ENCODE data around the gene PRPS2. TPM values are rescaled to one million over a fixed set of nuclear protein-coding genes. Genes with fewer than 3 reads are reported as not detected.

The PRPS2 gene
- 57.8 and 65.4 TPM in 2 replicates for total RNA-seq (2014; rRNA removed; shearing (Covaris generic))

DNA sequence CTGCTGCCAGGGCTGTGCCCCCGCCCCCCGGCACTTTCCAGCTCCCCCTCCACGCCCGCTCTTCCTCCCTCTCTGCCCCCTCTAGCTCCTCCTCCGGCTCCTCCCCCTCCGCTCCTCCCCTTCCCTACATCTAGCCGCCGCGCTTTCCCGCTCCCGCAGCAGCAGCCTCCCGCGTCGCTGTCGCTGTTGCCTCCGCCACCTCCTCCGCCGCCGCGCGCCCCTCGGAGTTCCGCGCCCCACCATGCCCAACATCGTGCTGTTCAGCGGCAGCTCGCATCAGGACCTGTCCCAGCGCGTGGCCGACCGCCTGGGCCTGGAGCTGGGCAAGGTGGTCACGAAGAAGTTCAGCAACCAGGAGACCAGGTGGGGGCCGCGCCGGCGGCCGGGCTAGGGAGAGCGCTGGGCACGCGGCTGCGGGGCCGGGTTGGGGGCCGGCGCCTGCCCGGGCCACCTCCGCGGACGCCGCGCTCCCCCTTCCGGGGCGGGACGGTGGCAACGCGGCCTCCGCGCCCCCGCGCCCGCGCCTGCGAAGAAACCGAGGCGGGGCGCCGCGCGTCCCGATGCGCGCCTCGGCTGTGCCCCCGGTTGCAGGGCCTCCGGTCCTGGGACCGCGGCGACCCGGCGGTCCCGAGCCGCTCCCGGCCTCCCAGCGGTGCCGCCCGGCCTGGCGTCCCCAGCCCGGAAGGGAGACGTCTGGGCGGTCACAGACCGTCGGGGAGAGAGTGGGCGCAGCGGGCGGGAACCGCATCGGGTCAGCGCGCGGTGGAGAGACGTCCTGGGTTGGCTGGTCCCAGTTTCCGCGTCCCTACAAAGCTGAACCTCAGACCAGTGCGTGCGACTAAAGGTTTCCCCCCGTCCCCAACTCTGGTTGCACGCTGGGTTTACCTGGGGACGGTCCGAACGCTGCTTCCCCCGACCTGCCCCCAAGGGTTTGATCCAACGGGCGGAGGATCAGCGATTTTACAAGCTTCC is at the start of gene PRPS2:
Gene PRPS2, plus strand, starts transcription at position 156 of the 972 bp plus-strand sequence. Its CDS starts 86 bp downstream, at position 242.
- DNase-seq = peak; percentile 91
- peak within 1 kb of the TSS; percentile 73 for H3K4me3 ChIP-seq (ENCODE audit: insufficient read depth, low read depth, low read length)
- peaks cover 9% of the 10 kb centered on the region for H3K27me3 ChIP-seq (ENCODE audit: control insufficient read depth, insufficient read depth, low read length)
- H3K36me3 ChIP-seq (replicated peaks; ENCODE audit: control insufficient read depth, insufficient read depth, low read length) = no peaks in the 10 kb centered on the region

DNA sequence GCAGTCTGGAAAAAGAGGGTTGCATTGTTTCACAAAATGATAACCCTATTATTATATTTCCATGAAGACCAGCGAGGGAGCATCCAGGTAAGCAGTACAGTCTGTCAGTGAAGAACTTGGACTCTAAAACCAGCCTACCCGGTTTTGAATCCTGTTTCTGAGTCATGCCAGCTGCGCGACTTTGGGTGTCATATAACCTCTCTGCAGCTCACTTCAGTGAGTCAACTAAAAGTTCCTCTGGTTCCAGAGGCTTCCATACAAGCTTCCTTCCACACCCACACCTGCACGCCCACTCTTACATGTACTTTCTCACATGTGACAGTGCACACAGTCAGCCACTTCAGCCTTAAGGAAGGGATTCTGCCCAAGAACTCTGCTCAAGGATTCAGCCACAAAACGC is 49.8 kb upstream of the PRPS2 start:
- Histone ChIP-seq H3K4me3 (ENCODE audit: insufficient read depth, low read depth, low read length) (no peak overlapping the region), H3K27me3 (ENCODE audit: control insufficient read depth, insufficient read depth, low read length) (no peaks in the 10 kb centered on the region), H3K36me3 (replicated peaks; ENCODE audit: control insufficient read depth, insufficient read depth, low read length) (no peaks in the 10 kb centered on the region)
- DNase-seq = no peak

DNA sequence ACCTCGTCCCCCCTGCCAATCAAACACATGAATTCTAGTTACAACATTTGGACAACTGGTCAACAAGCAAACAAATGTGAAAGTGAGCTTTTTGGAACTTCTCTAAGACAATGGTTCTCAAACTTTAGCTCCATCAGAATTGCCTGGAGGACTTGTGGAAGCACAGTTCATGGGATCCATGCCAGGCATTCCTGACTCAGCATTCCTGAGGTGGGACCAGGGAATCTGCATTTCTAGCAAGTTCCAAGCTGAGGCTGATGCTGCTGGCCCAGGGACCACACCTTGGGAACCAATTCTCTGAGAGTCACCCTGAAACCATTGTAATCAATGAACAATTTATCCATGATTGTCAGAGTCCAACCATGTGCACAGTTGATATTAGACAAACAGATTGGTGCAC is 43.8 kb upstream of the PRPS2 start:
- Histone ChIP-seq H3K4me3 (ENCODE audit: insufficient read depth, low read depth, low read length) (no peak overlapping the region), H3K27me3 (ENCODE audit: control insufficient read depth, insufficient read depth, low read length) (no peaks in the 10 kb centered on the region), H3K36me3 (replicated peaks; ENCODE audit: control insufficient read depth, insufficient read depth, low read length) (no peaks in the 10 kb centered on the region)
- no peak for DNase-seq

DNA sequence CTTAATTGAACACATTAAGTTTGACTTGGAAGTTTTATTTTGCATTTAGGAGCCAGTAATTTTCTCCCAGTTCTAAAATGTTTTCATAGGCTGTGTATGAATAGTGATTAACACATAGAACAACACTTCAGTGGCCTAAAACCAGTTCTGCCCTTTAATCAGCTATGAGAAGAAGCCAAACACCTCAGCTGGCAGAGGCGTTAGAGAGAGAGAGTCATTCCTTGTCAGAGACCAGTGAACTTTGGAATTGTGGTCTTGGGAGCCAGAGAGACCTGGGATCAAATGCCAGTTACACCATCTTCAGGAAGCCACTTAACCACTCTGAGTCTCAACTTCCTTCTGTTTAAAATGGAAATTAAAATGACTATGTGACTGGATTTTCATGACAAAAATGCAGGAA is 39.3 kb upstream of the PRPS2 start:
- H3K4me3 ChIP-seq (ENCODE audit: insufficient read depth, low read depth, low read length) = no peak overlapping the region
- no peak for DNase-seq
- no peaks in the 10 kb centered on the region for H3K27me3 ChIP-seq (ENCODE audit: control insufficient read depth, insufficient read depth, low read length)
- H3K36me3 ChIP-seq (replicated peaks; ENCODE audit: control insufficient read depth, insufficient read depth, low read length) = no peaks in the 10 kb centered on the region

DNA sequence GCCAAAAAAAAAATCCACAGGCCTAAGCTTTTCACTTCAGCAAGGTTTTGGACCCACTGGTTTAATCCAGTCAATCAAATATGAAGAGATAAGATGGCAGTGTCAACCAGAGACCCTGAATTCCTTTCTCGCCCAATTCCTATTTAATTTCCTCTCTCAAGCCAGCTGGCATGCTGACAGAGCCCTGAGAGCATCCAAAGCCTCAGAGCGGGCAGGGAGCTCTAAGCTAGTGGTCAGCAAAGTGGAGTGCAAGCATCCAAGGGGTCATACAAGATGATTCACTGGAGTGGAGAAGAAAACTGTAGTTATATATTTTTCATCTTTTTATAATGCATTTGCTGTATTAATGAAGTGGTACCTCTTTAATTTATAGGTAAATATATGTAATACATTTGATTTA is 37.8 kb upstream of the PRPS2 start:
- no peak for DNase-seq
- Histone ChIP-seq H3K27me3 (ENCODE audit: control insufficient read depth, insufficient read depth, low read length) (no peaks in the 10 kb centered on the region), H3K36me3 (replicated peaks; ENCODE audit: control insufficient read depth, insufficient read depth, low read length) (no peaks in the 10 kb centered on the region), H3K4me3 (ENCODE audit: insufficient read depth, low read depth, low read length) (no peak overlapping the region)

DNA sequence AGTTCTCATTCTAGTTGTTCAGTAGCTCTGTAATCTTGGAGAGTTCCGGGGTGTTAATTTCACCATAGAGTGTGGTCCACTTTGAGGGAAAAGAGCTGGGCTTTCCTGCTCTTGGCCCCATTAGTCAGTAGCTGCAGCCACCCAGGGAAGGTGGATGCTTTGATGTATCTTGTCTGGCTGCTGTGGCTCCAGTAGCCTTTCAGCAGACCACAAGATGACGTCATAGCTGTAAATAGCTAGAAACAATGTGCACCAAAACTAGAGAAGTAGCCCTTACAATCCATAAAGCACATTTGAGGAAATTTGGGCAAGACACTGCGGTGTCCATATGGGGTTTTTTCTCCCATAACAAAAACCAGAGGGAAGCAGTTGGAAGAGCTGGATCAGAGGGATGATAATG is 32.9 kb upstream of the PRPS2 start:
- H3K36me3 ChIP-seq (replicated peaks; ENCODE audit: control insufficient read depth, insufficient read depth, low read length) = no peaks in the 10 kb centered on the region
- no peak overlapping the region for H3K4me3 ChIP-seq (ENCODE audit: insufficient read depth, low read depth, low read length)
- H3K27me3 ChIP-seq (ENCODE audit: control insufficient read depth, insufficient read depth, low read length) = no peaks in the 10 kb centered on the region
- no peak for DNase-seq

DNA sequence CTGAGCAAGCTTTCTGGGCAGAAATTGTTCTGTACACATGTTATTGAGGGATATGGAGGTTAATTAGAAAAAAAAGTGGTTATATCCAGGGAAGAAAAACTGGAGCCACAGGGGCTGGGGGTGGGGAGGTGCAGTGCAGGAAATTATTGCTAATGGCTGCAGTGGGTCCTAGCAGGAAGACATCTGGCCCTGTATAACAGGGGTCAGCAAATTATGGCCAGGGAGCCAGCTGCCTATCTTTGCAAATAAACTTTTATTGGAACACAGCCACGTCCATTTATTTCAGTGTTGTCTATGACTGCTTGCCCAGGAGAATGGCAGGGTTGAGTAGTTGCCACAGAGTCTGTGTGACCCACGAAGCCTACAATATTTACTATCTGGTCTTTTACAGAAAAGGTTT is 23.4 kb upstream of the PRPS2 start:
- Histone ChIP-seq H3K27me3 (ENCODE audit: control insufficient read depth, insufficient read depth, low read length) (no peaks in the 10 kb centered on the region), H3K4me3 (ENCODE audit: insufficient read depth, low read depth, low read length) (no peak overlapping the region), H3K36me3 (replicated peaks; ENCODE audit: control insufficient read depth, insufficient read depth, low read length) (no peaks in the 10 kb centered on the region)
- no peak for DNase-seq

DNA sequence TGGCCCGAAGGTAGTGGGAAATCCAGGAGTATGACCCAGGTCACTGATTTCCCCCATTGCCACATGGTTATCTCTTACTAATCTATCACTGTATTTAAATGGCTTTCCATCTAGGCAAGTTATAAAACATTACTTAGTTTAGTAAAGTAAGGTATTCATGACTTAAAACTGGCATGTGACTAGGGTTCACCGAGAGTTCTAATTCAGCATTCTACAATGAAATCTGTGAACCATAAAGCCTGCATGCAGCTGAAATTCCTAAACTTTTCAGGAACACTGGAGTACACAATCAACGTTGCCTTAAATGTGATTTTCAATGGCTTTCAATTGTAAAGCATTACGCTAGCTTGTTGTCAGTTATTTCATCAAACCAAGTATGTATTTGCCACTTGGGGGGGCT is 22.7 kb upstream of the PRPS2 start:
- H3K4me3 ChIP-seq (ENCODE audit: insufficient read depth, low read depth, low read length) = no peak overlapping the region
- H3K36me3 ChIP-seq (replicated peaks; ENCODE audit: control insufficient read depth, insufficient read depth, low read length) = no peaks in the 10 kb centered on the region
- DNase-seq = no peak
- no peaks in the 10 kb centered on the region for H3K27me3 ChIP-seq (ENCODE audit: control insufficient read depth, insufficient read depth, low read length)

DNA sequence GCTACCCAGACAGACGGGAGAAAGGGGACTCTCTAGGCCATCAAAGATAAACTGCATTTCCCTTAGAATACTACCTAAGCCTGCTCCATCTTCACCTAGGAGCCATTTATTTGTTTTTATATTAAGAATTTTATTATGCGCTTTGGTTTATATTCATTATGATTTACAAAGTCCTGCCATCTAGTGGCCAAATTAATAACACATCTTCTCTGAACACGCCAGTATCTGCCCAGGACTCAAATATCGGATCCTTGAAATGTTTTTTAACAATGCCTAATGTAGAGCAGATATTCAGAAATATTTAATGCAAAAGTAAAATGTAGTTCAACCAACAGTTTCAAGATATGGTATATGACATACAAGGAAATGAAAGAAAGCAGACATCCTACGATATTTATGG is 20.8 kb upstream of the PRPS2 start:
- Histone ChIP-seq H3K27me3 (ENCODE audit: control insufficient read depth, insufficient read depth, low read length) (no peaks in the 10 kb centered on the region), H3K4me3 (ENCODE audit: insufficient read depth, low read depth, low read length) (no peak overlapping the region), H3K36me3 (replicated peaks; ENCODE audit: control insufficient read depth, insufficient read depth, low read length) (no peaks in the 10 kb centered on the region)
- DNase-seq = no peak

DNA sequence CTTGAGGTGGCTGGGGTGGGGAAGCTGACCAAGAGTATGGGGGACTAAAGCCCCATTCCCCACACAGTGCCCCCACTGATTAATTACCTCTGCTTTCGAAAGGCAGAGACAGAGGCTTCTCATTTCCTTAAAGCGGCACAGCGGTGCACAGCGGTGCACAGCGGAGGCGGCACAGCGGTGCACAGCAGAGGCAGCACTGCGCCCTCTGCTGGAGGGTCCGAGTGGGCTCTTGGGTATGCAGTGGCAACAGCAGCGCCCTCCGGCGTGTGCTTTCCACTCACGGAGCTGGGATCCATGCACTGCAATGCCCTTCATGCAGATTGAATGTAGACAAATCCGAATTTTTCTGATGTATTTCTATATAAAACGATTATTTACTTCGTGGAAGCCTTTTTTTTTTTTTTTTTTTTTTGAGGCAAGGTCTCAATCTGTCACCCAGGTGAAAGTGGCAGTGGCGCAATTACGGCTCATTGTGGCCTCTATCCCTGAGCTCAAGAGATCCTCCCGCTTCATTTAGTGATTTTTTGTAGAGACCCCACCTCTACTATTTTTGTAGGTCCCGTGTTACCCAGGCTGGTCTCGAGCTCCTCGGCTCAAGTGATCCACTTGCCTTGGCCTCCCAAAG is 19.7 kb upstream of the PRPS2 start:
- peak; percentile 78 for DNase-seq
- Histone ChIP-seq H3K4me3 (ENCODE audit: insufficient read depth, low read depth, low read length) (no peak overlapping the region), H3K27me3 (ENCODE audit: control insufficient read depth, insufficient read depth, low read length) (no peaks in the 10 kb centered on the region), H3K36me3 (replicated peaks; ENCODE audit: control insufficient read depth, insufficient read depth, low read length) (no peaks in the 10 kb centered on the region)

DNA sequence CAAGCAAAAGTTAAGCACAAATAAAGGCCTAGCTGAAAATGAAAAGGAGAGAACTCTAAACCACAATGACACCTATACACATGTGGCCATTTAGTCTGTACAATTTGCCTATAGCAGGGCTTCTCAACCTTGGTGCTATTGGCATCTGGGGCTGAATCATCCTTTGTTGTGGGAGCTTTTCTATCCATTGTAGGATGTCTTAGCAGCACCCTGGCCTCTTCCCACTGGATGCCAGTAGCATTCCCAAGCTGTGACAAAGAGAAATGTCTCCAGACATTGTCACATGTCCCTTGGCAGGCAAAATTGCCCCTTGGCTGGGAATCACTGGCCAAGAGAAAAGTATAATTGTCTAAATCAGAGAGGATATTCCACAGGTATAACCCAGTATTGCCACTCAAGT is 13.5 kb upstream of the PRPS2 start:
- Histone ChIP-seq H3K4me3 (ENCODE audit: insufficient read depth, low read depth, low read length) (no peak overlapping the region), H3K27me3 (ENCODE audit: control insufficient read depth, insufficient read depth, low read length) (no peaks in the 10 kb centered on the region), H3K36me3 (replicated peaks; ENCODE audit: control insufficient read depth, insufficient read depth, low read length) (no peaks in the 10 kb centered on the region)
- no peak for DNase-seq

DNA sequence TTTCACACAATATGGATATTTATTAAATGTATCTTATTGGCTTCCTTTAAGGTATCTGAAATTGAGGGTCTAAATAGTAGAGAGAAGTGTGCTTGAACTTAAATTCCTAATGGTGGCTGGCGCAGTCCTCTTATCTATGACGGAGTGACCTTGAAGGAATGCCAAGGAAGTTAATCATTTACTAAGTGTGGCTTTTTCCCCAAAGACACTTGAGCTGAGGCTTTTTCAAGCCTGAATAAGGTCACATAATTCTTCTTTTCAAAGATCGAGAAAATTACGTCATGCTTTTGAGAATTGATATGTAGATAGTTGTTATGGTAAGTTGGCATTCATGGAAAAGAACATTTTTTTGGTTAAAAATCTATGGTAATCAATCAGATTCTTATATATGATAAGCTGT is 11.7 kb upstream of the PRPS2 start:
- H3K4me3 ChIP-seq (ENCODE audit: insufficient read depth, low read depth, low read length) = no peak overlapping the region
- H3K27me3 ChIP-seq (ENCODE audit: control insufficient read depth, insufficient read depth, low read length) = no peaks in the 10 kb centered on the region
- DNase-seq = no peak
- H3K36me3 ChIP-seq (replicated peaks; ENCODE audit: control insufficient read depth, insufficient read depth, low read length) = no peaks in the 10 kb centered on the region

DNA sequence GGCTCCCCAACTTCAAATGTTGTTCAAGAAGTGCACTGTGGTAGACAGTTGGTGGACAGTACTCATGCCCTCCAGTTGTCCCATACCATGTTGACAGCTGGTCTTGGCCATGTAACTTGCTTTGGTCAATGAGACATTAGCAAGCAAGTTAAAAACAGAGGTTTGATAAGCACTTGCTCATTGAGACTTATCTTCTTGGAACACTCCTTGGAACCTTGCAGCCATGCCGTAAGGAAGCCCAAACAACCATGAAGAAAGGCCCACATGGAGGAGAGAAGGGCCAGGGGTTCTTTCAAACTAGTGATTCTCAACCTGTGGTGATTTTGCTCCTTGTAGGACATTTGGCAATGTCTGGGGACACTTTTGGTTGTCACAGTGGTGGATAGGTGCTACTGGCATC is 2.6 kb upstream of the PRPS2 start:
- H3K4me3 ChIP-seq (ENCODE audit: insufficient read depth, low read depth, low read length) = no peak overlapping the region
- peaks cover 9% of the 10 kb centered on the region for H3K27me3 ChIP-seq (ENCODE audit: control insufficient read depth, insufficient read depth, low read length)
- no peaks in the 10 kb centered on the region for H3K36me3 ChIP-seq (replicated peaks; ENCODE audit: control insufficient read depth, insufficient read depth, low read length)
- no peak for DNase-seq

DNA sequence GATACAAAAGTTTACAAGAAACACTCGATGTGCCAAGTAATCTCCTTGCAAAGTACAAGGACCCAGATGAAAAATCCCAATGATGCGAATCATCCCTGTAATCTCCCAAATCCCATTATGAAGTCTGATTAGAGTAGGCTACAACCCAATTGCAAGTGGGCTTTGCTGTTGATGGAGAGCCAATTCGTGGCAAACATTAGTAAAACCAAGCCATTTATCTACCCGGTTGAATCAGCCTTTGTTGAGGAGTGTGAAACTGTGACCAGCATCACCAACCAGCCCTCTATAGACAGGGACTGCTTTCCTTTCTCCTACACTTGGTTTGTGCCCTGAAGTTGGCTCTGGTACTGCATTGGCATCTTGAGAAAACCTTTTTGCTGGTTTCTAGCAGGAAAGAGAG is 1.2 kb upstream of the PRPS2 start:
- Histone ChIP-seq H3K4me3 (ENCODE audit: insufficient read depth, low read depth, low read length) (no peak overlapping the region), H3K27me3 (ENCODE audit: control insufficient read depth, insufficient read depth, low read length) (peaks cover 9% of the 10 kb centered on the region), H3K36me3 (replicated peaks; ENCODE audit: control insufficient read depth, insufficient read depth, low read length) (no peaks in the 10 kb centered on the region)
- no peak for DNase-seq

DNA sequence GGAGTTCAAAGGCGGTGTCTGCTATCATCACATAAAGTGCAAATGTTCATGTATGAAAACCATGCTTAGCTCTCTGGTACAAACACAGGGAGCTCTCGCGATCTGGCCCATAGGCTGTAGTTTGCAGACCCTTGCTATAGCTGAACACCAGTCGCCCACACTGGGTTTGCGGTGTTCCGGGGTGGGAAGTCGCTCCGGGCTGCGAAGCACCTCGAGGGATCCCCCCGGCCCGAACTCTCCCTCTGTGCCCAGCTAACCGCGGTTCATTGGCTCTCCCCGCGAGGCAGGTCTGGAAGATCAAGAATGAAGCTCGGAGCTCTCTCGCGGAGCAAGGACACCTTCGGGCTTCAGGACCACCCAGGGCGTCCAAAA is 341 bp upstream of the PRPS2 start:
- Histone ChIP-seq H3K27me3 (ENCODE audit: control insufficient read depth, insufficient read depth, low read length) (peaks cover 9% of the 10 kb centered on the region), H3K4me3 (ENCODE audit: insufficient read depth, low read depth, low read length) (peak overlapping the region; percentile 73), H3K36me3 (replicated peaks; ENCODE audit: control insufficient read depth, insufficient read depth, low read length) (no peaks in the 10 kb centered on the region)
- no peak for DNase-seq
